Left forelimb (tissue), 1 donor: ENCODE data around the gene SSTR3.

Experiments
- DNase-seq: peaks from one replicate; pipeline ENCODE4 v3.0.0-alpha.2; 2018; ENCODE audit warnings: low spot score

SSTR3 gene

GRCh38 chr22:37212174-37212906, at the start of gene SSTR3:
SSTR3 (minus strand) TSS chr22:37212477; CDS start chr22:37207803, 4,674 bp downstream.
- DNase-seq = no peak

DNA sequence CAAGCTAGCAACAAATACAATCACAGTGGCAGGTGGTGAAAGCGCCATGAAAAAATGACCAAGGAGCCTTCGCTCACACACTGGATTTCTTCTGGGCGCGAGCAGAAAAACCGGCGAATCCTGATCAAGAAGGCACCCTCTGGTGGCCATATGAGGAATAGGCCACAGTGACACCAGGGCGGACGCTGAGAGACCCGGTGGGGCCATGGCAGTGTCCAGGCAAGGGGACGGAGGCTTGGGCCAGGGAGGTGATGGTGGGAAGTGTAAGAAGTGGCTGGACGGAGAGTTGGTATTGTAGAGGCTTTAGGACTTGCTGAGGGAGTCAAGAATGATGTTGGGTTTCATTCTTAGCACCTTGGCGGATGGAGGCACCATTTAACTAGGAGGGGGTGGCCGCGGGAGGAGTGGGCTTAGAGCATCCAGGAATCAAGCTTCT, 48.6 kb upstream of the SSTR3 start:
- DNase-seq = no peak

GRCh38 chr22:37260155-37260795, 48.0 kb upstream of the SSTR3 start:
- DNase-seq = no peak

DNA sequence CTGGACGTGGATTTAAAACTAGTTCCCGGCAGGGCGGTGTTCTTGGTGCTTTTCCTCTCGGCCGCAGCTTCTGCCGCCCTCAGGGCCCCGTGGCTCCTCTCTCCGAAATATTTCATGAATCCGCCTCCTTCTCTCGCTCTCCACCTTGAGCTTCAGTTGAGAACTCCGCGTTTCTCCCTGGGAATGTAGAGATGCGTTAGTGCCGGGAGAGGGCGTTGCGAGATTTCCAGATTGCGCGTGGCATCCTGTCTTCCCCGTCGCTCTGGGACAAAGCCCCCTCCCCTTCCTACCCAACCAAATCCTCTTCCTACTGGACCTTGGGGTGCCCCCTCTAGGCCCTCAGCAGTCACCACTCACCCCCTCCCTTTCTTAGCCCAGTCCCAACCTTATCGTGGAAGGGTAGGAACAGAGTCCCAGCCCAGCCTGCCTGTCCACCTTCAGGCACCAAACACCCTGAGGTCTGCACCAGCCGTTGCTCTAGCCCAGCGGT, 47.3 kb upstream of the SSTR3 start:
- DNase-seq = no peak

DNA sequence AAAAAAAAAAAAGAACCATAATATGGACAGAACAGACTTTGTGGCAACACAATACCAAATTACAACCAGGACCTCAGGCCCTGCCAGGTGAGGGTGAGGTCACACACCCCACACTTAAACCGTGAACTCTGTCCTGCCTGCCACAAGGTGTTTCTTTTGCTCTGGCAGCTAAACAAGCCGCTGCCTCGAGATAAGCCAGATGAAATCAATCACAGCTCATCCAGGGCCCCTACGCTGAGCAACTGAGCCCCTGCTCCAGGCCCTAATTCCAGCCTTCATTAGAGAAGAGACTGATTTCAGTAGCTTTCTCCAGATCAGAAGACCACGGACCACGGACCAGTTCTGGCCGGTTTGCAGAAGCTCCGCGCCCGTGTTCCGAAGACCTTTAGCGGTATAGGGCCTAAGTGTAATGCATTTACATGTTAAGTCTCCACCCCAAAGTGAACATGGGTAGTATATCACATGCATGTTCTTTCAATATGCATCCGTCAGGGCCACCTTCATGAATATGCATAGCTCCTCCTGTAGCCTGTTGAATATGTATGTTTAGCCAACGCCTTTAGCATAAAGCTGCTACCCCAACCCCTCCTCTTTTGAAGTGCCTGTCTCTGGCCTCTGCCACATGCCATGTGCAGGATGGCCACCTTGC, 46.6 kb upstream of the SSTR3 start:
- no peak for DNase-seq

- no peak for DNase-seq
These were observed 45.9 kb upstream of the SSTR3 start for GRCh38 chr22:37258005-37258752.

DNA sequence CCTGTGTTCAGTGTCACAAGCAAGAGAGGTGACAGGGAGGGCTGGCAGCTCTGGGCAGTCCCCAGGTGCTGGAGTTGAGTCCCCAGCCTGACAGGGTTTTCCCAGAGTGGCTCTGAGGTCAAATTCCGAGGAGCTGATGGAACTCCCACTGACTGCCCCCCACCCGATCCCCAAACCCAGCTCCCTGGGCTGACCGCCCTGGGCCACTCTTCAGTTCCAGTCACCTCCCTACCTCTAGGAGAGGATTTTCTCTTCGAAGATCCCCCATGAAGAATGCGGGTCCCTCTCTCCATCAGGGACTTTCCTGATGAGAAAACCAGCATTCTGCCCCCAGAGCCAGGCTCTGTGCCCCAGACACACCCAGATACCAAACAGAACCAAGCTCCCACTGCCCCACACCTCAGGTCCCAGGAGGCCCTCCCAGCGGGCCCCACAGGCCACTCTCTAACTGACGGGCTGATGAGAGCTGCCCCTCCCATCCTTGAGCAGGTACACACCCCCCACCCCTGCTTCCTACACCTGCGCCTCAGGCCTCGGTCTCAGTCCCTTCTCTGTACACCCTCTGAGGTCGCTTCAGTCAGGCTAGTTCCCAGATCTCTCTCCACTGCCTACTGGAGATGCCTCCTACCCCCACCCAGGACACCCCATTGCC, 43.9 kb upstream of the SSTR3 start:
- DNase-seq = no peak

- DNase-seq = no peak
These were observed 43.3 kb upstream of the SSTR3 start for GRCh38 chr22:37255558-37256006.

- no peak for DNase-seq
These were observed 42.6 kb upstream of the SSTR3 start for GRCh38 chr22:37254867-37255233.

GRCh38 chr22:37254209-37254866, 42.1 kb upstream of the SSTR3 start:
- no peak for DNase-seq

GRCh38 chr22:37253126-37253660, 40.9 kb upstream of the SSTR3 start:
- DNase-seq = no peak

- peak; percentile 6 for DNase-seq
These were observed 39.6 kb upstream of the SSTR3 start for GRCh38 chr22:37251836-37252235.

GRCh38 chr22:37249986-37250385, 37.7 kb upstream of the SSTR3 start:
- peak; percentile 18 for DNase-seq

DNA sequence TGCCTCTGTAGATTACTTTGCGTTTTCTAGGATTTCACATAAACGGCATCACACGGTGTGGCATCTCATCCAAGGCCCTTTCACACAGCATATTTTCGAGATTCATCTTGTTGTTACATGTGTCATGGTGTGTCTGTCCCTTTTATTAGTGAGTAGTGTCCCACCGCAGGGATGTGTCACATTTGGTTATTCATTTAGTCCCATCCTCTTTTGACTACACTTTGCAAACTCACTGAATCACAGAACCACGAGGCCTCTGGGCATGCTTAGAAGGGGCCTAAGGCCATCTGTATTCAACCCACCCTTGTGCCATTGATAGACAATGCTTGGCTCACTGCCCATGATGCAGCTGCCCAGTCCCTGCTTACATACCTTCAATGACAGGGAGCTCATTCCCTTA, 36.0 kb upstream of the SSTR3 start:
- no peak for DNase-seq

DNA sequence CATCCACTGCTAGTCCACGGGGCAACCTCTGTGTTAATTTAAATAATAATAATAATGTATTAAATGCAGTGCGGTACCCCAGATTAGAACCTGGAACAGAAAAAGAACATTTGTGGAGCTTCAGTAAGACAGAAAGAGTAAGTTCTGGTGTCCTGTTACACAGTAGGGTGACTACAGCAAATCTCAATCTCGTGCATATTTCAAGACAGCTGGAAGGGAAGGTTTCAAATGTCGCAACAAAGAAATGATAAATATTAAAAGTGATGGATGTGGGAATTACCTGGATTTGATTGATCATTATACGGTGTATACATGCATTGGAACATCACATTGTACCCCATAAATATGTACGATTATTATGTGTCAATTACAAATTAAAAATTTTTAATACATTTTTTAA, 33.5 kb upstream of the SSTR3 start:
- no peak for DNase-seq

DNA sequence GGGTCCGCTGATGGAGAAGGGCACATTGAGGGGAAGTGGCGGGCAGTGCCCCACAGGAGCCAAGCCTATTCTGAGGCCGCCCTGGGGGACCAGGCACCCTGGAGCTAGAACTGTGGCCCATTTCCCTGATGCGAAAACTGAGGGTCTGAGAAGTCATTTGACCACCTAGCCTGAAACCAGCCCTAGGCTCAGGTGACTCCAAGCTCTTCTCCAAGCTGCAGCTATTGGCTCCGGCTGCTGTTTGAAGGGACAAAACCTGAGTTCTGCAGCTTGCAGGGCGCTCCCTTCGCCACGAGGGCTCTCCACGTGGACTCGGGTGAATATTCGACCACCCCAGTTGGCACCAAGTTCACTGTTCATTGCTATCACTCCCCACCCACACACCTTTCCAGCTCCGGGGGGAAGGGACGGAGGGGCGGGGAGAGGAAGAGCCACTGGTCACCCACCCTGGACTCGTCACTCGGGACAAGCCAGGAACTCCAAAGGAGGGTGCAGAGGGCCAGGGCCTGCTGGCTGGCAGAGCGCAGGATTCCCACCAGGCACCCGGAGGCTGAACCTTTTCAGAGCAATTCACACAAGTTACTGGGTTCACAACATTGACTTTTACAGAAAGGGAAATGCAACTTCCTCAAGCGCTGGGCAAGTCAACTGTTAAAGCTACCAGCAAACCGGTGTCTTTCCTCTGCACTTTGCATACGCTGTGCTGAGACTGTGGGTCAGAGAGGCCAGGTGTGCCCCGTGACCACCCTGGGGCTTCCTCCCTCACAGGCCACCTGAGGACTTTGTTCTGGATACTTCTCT, 32.8 kb upstream of the SSTR3 start:
- DNase-seq = peak; percentile 47

DNA sequence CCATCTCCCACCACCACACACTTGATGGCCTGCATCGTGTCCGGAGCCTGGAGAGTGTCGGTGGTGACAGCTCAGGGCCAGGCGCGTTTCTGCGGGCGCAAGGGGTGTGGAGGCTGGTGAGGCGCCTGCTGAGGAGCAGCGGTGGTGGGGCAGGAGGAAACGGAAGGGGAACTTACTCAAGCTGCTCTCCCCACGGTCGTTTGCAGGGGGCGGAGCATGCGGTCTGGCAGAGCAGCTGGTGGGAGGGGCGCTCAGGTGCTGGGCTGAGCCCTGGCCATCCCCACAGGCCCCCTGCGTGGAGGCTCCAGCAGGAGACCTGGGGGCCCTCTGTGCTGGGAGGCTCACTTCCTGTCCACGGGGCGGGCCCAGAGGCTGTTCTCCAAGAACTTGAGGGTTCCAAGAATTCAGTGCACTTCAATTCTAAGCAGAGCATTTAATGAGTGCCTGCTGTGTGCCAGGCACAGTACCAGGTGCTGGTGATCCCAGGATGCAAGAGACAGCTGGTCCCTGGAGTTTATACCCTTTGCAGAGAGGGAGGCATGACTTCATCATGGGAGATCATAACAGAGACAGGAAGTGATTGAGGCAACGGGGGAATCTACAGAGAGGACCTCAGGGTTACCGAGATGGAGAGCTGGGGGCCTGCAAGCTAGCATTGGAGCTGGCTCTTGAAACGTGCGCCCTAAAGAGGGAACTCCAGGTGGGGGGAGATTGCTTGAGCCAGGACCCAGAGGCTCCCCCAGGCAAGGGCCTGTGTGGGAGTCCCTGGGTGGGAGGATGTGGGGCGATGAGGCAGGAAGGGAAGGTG, 32.0 kb upstream of the SSTR3 start, which contains the start of gene RAC2:
Gene RAC2, minus strand, starts transcription at position 156 of the 808 bp plus-strand sequence. Its CDS starts 121 bp downstream, at position 35.
- DNase-seq = no peak

DNA sequence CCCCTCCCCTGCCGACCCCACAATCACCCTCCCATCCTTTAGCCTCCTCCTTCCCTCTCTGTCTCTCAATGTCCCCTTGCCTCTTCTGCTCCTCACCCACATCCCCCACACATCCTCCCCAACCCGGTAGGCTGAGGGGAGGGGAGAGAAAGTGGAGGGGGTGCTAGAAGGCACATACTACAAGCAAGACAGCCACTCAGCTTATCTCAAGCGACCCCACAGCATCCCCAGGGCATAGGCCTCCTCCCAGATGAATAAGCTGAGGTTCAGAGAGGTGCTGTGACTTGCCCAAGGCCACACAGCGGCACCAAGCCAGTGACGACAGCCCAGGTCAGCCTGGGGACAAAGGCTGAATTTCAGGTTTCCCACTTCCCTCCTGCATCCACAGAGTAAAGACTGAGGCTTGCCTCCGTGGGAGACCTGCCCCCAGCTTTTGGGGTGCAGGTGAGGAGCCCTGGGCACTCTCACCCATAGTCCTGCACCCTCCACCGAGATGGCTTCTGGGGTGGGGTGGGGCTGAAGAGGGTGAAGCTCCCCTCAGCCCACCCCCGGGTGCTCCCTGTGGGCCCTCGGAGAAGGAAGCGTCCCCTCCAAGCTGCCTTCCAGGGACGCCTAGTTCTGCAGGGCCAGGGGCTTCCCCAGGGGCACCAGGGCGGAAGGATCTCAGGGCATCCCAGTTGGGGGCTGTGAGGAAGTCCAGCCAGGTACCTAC, 31.3 kb upstream of the SSTR3 start:
- no peak for DNase-seq
